ENCODE results near the gene IGSF23.
A peak's percentile ranks its signal among the peaks of the same experiment; 100 is the strongest.

The IGSF23 gene, protein sequence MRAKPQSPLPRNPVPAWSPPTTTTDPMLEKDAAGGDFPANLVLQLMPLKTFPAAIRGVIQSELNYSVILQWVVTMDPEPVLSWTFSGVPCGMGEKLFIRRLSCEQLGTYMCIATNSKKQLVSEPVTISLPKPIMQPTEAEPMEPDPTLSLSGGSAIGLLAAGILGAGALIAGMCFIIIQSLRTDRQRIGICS

DNA sequence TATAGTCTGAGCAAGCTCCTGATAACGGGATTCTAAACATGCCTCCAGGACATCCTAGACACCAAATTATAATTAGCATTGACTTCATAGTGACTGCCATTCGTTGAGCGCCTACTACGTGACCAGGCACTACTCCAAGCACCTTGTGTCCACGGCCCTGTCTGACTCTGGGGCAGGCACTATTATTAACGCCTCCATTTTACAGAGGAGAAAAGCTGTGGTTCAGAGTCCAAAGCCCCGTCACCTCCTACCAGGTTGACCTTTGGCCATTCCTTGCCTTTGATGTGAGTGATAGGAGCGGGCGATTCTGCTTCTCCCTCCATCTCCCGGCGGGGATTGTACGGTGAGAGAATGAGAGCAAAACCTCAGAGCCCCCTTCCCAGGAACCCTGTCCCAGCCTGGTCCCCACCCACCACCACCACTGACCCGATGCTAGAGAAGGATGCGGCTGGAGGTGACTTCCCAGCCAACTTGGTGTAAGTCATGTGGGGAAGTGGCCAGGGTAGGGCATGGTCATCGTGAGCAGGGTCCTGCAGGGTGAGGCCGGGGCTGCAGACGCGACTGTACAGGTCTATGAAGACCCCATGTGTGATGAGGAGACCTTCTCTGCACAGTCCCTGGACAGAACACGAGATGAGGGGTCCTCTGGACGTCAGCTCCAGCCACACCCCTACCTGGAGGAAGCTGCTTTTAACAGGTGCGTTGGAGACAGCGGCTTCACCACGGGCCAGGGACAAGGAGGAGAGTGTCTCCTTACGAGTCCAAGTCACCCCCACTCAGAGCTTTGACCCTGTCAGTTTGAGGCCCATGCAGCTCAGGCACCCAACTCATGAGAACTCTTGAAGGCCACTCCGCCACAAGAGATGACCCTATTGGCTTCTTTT, at the start of gene IGSF23:
Gene IGSF23, plus strand, starts transcription at position 269 of the 884 bp plus-strand sequence. Its CDS starts 83 bp downstream, at position 352.
- DNase-seq (ENCODE audit: low read depth): no peak

DNA sequence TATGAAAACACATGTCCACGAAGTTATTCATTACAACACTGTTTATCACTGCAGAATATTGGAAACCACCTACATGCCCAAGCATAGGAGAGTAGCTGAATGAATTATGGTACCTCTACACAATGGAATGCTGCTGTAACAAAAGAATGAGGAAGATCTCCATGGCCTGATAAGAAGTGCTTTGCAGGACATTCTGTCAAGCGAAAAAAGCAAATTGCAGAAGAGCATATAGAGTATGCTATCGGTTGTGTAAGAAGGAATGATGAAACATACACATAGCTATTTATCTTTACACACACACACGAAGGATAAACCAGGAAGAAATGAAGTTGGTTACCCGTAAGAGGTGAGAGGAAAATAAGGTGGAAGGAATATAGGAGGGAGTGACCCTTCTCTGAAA, 46.4 kb upstream of the IGSF23 start:
- peak; percentile 12 for DNase-seq (ENCODE audit: low read depth)

DNA sequence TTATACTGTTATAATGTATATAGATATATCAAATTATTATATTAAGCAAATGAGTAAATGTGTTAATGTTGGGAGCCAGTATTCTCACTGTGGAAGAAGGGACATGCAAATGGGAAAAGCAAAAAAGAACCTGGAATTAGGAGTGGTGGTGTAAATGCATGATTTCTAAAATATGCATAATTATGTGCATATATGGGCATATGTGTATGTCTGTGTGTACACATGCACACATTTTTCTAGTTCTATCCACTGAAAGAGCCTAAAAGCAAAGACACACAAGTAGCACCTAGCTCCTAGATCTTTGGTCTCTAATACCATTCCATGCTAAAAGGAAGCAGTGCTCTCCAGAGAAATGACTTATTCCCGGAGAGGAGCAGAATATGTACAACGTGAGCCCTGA, 45.6 kb upstream of the IGSF23 start:
- no peak for DNase-seq (ENCODE audit: low read depth)

DNA sequence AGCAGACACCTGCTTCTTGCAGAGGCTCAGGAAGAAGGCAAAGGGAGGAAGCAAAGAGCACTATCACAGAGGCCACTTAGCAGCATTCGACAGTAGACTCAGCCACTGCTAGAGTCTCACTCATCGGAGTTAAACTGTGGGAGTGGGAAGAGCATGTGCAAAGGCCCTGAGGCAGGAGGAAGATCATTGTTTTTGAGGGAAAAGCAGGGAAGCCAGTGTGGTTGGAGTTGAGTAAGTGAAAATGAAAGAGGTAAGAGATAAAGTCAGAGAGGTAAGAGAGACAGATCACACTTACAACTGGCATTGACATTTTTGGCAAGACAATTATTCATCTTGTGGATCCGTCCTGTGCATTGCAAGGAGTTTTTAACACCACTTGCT, 42.8 kb upstream of the IGSF23 start:
- DNase-seq (ENCODE audit: low read depth): no peak

DNA sequence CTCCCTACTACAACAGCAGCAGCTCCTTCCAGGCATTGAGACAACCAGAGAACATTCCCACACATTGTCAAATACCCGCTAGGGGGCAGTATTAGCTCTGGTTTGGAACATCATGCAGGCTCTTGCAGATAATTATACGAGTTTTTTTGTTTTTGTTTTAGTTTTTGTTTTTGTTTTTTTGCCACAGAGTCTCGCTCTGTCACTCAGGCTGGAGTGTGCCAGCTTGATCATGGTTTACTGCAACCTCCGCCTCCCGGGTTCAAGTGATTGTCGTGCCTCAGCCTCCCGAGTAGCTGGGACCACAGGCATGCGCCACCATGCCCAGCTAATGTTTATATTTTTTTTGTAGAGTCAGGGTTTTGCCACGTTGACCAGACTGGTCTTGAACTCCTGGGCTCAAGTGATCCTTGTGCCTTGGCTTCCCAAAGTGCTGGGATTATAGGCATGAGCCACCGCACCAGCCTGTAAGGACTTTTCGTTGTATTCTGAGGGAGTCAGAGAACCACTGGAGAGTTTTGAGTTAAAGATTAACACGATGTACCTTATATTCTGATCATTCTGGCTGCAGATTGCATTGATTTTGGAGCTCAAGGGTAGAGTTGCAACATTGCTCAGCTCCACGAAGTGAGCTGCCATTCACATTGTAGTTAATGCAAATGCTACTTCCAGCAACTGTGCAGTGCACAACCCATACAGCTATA, 42.2 kb upstream of the IGSF23 start:
- peak; percentile 81 for DNase-seq (ENCODE audit: low read depth)

DNA sequence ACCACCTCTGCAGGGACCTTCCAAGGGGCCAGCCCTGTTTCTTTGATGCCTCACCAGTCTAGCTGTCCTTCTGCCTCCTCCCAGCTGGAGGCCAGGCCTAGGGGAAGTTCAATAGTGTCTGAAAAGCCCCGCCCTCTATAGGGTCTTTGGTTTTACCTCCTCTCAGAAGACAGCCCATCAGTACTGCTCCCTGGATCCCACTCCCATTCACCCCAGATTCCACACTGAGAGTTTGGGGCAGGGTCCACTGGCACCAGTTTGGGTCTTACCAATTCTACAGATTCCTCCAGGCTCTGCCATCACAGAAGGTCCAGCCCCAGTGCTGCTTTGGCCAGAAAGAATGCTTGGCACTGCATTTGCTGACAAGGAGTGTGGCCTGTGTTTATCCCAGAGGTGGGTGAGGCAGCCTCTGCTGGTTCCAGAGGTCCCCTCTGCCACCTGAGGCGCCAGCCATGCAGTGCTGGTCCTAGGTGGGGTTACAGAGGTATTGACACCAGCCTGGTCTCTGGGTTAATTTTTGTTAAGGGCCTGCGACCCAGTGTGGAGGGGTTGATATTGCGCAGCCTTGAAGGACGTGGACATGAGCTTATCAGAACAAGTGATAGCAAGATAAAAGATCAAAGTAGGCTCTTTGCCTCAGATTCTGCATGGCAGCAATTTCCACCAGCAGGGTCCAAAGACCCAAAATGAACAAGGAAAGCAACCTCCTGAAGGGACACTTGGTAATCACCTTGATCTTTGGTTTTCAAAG, 41.4 kb upstream of the IGSF23 start:
- no peak for DNase-seq (ENCODE audit: low read depth)

DNA sequence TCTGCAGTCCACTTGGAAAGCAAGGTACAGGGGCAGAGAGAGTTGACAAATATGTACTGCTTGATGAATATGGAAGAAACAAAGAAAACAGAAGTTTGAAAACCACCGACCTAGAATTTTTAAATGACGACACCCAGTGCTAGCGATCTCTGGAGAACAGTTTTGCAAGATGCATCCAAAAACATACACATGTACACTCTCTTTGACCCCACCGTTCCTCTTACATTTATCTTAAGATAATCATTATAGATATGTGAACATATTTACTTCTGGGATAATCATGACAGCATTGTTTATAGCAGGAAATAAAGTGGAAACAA, 40.8 kb upstream of the IGSF23 start:
- DNase-seq (ENCODE audit: low read depth): no peak

DNA sequence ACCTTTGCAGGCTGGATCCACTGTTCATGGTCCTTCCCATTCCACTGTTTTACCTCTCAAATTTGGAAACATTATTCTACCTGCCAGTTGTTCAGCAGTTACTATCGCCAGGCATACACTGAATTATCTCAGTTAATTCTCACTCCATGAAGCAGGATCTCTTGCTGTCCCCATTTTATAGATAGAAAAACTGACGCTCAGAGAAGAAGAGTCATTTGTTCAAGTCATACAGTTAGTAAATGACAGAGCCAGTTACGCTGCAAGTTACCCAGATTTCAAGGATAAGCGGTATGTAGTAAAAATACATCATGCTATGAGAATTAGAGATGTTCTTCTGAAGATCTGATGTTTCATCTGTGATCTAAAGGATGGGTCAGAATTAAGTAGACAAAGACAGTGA, 40.2 kb upstream of the IGSF23 start:
- DNase-seq (ENCODE audit: low read depth): no peak

DNA sequence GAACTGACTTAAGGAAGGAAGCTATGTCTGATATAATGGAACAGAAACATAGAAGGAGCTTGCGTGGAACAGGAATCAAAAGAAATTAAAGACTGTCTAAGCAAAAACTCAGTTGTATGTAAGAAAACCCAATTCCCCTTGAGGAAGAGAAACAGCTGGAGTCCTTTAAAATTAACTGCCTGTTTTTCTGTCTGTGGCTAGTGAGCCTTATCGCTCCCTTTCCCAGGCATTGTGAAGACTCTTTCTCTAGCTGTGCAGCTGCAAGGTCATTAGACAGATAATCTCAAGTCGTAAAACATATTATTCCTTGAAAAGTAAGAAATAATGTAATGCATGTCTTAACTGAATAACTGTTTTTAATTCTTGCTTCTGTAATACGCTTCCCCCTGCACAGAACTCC, 39.7 kb upstream of the IGSF23 start:
- no peak for DNase-seq (ENCODE audit: low read depth)

DNA sequence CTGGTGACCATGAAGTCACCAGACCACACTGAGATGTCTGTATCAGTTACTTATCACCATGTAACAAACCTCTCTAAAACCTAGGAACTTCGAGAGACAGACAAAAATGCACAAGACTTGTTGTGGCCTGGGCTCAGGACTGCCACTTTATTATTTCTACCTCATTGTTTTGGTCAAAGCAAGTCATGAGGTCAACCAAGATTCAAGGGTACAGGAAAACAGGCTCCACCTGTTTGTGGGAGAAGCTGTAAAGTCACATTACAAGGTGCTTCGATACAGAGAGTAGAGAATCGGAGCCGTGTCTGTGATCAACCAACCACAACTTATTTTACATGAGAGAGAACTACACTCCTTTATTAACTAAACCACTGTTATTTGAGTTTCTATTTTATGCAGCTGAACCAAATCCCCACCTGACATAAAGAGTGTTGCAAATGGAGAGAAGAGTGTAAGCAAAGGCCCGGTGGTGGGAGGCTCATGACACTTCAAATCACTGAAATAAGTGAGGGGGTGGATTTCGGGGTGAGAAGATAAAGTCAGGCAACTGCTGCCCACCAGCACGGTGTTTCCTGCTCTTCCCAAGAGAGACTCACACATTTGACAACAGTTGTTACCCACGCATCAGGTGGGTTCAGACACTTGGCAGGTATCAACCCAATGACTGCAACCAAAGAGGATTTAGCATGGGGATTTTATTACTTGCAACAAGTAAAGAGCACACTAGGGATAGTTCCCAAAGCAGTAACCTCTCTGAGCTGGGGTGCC, 39.0 kb upstream of the IGSF23 start:
- no peak for DNase-seq (ENCODE audit: low read depth)

DNA sequence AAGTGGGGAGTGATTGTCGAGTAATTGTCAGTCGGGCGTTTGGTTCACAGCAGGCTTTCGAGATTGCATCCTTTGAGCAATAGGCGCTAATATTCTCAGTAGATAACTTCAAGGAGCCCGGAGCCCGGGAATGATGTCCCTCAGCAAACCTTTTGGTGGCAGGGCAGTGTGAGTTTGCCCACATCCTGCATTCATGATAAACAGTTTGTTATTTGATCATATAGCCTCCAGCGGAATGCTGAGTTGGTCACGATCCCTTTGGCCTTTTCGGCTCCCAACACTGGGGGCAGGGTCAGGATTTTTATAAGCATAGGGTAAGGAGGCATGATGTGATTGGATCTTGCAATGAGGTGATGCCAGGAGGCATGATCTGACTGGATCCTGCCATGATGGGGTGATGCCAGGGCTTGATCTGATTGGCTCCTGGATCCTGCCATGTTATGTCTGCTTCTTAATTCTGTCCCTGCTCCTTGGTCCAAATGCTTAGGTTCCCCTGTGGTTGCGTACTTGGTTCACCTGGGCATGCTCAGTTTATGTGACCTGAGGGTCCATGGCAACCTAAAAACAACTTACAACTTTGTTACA, 38.2 kb upstream of the IGSF23 start:
- no peak for DNase-seq (ENCODE audit: low read depth)

DNA sequence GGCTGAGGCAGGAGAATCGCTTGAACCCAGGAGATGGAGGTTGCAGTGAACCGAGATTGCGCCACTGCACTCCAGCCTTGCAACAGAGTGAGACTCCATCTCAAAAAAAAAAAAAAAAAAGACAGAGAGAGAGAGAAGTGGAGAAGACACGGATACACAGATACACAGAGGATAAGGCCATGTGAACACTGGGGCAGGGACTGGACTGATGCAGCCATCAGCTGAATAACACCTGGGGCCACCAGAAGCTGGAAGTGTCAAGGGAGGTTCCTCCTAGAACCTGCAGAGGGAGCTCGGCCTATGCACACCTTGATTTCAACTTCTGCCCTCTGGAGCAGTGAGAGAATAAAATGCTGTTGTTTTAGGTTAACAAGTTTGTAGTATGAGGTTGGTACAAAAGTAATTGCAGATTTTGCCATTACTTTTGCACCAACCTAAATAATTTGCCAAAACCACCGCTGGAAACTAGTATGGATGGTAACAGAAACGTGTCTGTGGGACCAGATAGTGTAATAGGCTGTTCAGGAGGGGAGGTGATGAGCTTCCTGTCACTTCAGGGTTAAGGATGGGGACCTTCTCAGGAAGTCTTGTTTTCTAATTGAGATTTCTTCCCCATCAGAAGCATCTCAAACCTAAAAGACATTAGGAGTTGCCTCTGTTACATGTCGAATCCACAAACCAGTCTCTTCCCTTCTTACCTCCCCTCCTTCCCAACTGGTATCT, 36.4 kb upstream of the IGSF23 start:
- peak; percentile 47 for DNase-seq (ENCODE audit: low read depth)

DNA sequence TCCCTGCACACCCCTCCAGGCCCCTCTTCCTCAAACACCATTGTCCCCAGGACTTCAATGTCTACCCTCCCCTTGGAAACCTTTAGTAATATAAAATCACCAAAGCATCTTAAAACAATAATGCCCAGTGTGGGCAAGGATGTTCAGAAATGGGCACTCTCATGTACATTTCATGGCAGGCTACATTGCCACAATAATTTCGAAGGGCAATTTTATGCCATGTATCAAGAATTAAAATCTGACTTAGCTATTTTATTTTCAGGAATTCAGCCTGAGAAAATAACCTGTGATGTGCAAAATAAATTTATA, 35.8 kb upstream of the IGSF23 start:
- no peak for DNase-seq (ENCODE audit: low read depth)

DNA sequence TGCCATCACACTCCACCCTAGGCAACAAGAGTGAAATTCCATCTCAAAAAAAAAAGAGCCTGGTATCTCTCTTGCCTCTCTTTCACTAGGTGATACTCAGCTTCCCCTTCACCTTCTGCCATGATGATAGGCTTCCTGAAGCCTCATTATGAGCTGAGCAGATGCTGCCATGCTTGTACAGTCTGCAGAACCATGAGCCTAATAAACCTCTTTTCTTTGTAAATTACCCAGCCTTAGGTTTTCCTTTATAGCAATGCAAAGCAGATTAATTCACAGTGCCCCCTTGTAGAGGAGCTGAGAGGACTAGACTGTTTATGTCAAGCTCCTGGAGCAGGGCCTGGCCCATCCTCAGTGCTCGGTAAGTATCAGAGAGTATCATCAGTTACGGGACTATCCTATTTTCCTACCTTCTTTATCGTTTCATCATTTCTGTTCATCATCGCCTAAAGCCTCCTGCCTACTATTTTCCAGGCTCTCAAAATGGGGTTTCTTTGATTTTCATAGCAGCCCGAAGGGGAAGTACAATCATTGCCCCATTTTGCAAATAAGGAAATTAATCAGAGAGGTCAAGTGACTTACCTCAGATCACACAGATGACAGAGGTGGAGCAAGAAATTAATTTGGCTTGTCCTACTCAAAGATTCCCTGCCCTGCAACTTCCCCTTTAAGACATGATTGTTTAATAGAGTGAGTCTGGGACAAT, 33.5 kb upstream of the IGSF23 start:
- DNase-seq (ENCODE audit: low read depth): no peak

DNA sequence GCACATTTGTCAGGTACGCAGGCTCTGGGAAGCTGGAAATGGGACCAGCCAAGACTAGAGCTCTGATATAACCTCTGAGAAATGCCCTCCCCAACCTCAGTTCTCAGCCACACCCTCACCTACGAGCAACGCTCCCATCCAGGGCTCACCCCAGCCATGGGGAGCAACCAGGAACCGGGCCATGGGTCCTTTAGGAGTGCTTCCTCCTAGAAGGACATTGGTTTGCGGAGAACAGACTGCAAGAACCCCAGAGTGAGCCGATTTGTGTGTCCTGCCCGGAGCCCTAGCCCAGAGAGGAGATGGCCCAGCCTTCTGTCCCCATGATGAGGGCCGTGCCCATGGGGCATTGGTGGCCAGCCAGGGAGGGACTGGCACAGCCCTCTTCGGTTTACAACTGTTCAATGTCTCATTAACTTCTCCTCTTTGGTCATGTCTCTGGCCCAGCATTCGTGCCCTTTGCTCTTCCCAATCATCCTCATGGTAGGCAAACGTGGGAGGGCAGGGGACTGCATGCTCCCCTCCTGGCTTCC, 32.9 kb upstream of the IGSF23 start:
- DNase-seq (ENCODE audit: low read depth): no peak

DNA sequence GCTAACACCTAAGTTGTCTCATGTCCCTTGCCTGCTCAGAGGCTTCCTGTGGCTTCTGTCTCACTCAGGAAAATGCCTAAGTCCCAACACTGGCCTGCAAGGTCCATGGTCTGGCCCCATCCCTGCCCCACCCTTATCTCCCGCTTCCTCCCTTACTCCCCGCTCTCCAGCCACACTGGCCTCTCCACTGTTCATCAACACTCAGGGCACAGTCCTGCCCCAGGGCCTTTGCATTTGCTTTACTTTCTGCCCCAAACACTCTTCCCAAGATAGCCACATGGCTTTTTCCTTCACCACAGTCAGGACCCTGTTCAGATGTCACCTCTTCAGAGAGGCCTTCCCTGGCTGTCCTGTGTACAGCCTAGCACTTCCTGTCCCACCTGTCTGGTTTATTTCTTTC, 32.1 kb upstream of the IGSF23 start:
- DNase-seq (ENCODE audit: low read depth): no peak

DNA sequence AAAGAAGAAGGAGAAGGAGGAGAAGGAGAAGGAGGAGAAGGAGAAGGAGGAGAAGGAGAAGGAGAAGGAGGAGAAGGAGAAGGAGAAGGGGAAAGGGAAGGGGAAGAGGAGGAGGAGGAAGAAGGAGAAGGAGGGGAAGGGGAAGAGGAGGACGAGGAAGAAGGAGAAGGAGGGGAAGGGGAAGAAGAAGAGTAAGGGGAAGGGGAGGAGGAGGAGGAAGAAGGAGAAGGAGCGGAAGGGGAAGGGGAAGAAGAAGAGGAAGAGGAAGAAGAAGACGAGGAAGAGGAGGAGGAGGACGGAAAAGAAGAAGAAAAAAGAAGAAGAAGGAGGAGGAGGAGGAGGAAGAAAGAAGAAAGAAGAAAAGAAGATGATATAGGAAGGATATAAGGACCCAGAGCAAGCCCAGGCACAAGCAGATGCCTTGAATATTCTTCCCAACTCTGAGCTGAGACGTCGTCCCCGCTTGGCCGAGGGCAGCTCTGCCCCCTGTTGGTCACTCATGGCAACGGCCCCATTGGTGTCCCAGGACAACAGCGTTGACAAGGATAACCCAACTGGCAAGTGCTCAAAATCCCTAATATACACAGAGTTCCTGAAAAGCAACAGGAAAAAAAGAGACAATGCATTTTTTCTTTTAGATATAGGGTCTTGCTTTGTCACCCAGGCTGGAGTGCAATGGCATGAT, 30.6 kb upstream of the IGSF23 start:
- DNase-seq (ENCODE audit: low read depth): no peak

DNA sequence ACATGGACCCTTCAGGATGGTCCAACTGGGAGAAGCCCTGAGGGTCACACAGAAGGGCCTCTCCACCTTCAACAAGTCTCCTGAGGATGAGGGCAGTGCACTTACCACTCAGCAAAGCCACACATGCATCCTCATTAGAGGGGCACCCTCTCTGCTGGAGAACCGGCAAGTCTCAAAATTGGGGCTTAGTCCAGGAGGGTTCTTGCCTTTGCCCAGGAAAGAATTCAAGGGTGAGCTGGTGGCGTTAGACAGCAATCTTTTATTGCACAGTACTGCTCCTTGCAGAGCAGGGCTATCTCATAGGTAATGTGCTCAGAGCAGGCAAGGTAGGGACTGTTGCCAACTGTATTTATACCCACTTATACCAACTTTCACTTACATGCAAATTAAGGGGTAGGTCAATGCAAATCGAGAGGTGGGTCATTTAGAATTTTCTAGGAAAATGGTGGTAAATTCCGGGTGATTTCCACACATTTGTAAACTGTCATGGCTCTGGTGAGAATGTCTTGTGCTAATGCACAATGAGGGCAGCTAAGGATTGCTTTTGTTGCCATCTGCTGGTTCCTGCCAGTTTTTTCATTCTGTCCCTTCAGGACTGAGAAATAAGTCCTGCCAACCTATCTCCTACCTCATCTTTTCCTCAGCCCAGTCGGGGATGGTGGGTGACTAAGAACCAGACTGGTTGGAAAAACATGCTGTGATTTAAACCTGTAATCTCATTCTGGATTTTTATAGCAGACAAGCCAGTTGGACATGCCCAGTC, 27.8 kb upstream of the IGSF23 start:
- DNase-seq (ENCODE audit: low read depth): peak; percentile 46

All from iris pigment epithelial cell (primary cell).